Liver (tissue), 9 donors: ENCODE results near the gene NUTM2F. TPM values are rescaled to one million over a fixed set of nuclear protein-coding genes. Genes with fewer than 3 reads are reported as not detected.

Source experiments
- DNase-seq: peaks from one replicate; pipeline ENCODE4 v3.0.0-alpha.2; 2017; ENCODE audit warnings: low spot score
- H3K27ac ChIP-seq, 2 donors: one replicate each; pipeline ENCODE4 v1.7.0; 2013; ENCODE audit warnings: inconsistent platforms in 2 of 2, low read length in 2 of 2, control low read depth in 1 of 2, low read depth in 1 of 2, mild to moderate bottlenecking in 1 of 2
- H3K27me3 ChIP-seq, 4 donors: one replicate each; pipeline versions ENCODE4 v1.6.1 to v1.7.0; 2013; ENCODE audit warnings: low read length in 3 of 4, inconsistent platforms in 1 of 4, mild to moderate bottlenecking in 1 of 4, moderate library complexity in 1 of 4; ENCODE audit not compliant: control insufficient read depth in 4 of 4, insufficient read depth in 4 of 4
- H3K36me3 ChIP-seq, 4 donors: one replicate each; pipeline versions ENCODE4 v1.6.1 to v1.7.0; 2013; ENCODE audit warnings: low read length in 3 of 4, mild to moderate bottlenecking in 3 of 4, low read depth in 1 of 4, moderate library complexity in 1 of 4; ENCODE audit not compliant: control insufficient read depth in 4 of 4, insufficient read depth in 3 of 4
- H3K4me1 ChIP-seq, 4 donors: one replicate each; pipeline versions ENCODE4 v1.6.1 to v1.7.0; 2013; ENCODE audit warnings: low read length in 3 of 4, mild to moderate bottlenecking in 3 of 4, moderate library complexity in 1 of 4; ENCODE audit not compliant: control insufficient read depth in 4 of 4, insufficient read depth in 4 of 4
- H3K4me3 ChIP-seq, 3 donors: one replicate each; pipeline versions ENCODE4 v1.6.1 to v1.7.0; 2013; ENCODE audit warnings: low read length in 3 of 3, control low read depth in 1 of 3, low read depth in 1 of 3, mild to moderate bottlenecking in 1 of 3
- H3K9ac ChIP-seq, 2 donors: one replicate each; pipeline ENCODE4 v1.7.0; 2013; ENCODE audit warnings: low read length in 2 of 2, mild to moderate bottlenecking in 2 of 2, moderate library complexity in 2 of 2, control low read depth in 1 of 2, low read depth in 1 of 2
- H3K9me3 ChIP-seq, 4 donors: one replicate each; pipeline versions ENCODE4 v1.6.1 to v1.7.0; 2013; ENCODE audit warnings: low read length in 3 of 4; ENCODE audit not compliant: control insufficient read depth in 4 of 4
- ATF3 ChIP-seq: IDR thresholded peaks from 2 replicates; pipeline ENCODE4 v1.6.1; 2016; ENCODE audit warnings: antibody characterized with exemption
- GABPA ChIP-seq, 2 donors: IDR thresholded peaks in 1 of 2; conservative IDR thresholded peaks in 1 of 2; 2 replicates each; pipeline ENCODE4 v1.6.1; 2016; ENCODE audit warnings: antibody characterized with exemption in 2 of 2, mild to moderate bottlenecking in 1 of 2, moderate library complexity in 1 of 2
- HNF4A ChIP-seq, 2 donors: conservative IDR thresholded peaks; 2 replicates each; pipeline ENCODE4 v1.6.1; 2016; ENCODE audit warnings: antibody characterized with exemption in 2 of 2, mild to moderate bottlenecking in 2 of 2
- HNF4G ChIP-seq: IDR thresholded peaks from 2 replicates; pipeline ENCODE4 v1.6.1; 2016; ENCODE audit warnings: antibody characterized with exemption
- JUND ChIP-seq, 2 donors: IDR thresholded peaks; 2 replicates each; pipeline ENCODE4 v1.6.1; 2016; ENCODE audit warnings: antibody characterized with exemption in 2 of 2
- NR2F2 ChIP-seq: IDR thresholded peaks from 2 replicates; pipeline ENCODE4 v1.6.1; 2016; ENCODE audit warnings: antibody characterized with exemption
- RAD21 ChIP-seq, 2 donors: IDR thresholded peaks; 2 replicates each; pipeline ENCODE4 v1.6.1; 2016; ENCODE audit warnings: antibody characterized with exemption in 2 of 2, mild to moderate bottlenecking in 2 of 2
- SP1 ChIP-seq: IDR thresholded peaks from 2 replicates; pipeline ENCODE4 v1.6.1; 2018; ENCODE audit warnings: antibody characterized with exemption, mild to moderate bottlenecking
- TAF1 ChIP-seq: conservative IDR thresholded peaks from 2 replicates; pipeline ENCODE4 v1.6.1; 2016; ENCODE audit warnings: antibody characterized with exemption, mild to moderate bottlenecking
- YY1 ChIP-seq: IDR thresholded peaks from 2 replicates; pipeline ENCODE4 v1.6.1; 2016; ENCODE audit warnings: antibody characterized with exemption, mild to moderate bottlenecking
- WGBS: extraction: QIAGEN DNeasy Blood & Tissue Kit; methylation state at CpG from one replicate; pipeline ENCODE4 v1.1.7; 2013; 5-methylcytosine and 5-hydroxymethylcytosine counted together
- polyA plus RNA-seq, 2 donors: library from polyadenylated mRNA; stranded (reverse) in 1 of 2; unstranded in 1 of 2; fragments of 200-250 nt in 1 of 2; fragments of >200 nt in 1 of 2; fragmentation: Nextera tagmentation in 1 of 2; extraction: Ambion mirVana in 1 of 2; gene quantifications; one replicate each; pipeline versions ENCODE4 v1.2.1 to v1.2.3, GENCODE V29; 2013 to 2015
- total RNA-seq, 2 donors: library from RNA; depleted of rRNA; stranded (reverse); fragments of >200 nt; gene quantifications; one replicate each; pipeline ENCODE4 v1.2.3, GENCODE V29; 2014
- TF ChIP-seq, protein P1 (sequence below): IDR thresholded peaks from 2 replicates; pipeline ENCODE4 v1.6.1; 2016; ENCODE audit warnings: antibody characterized with exemption
- TF ChIP-seq, protein P2 (sequence below): IDR thresholded peaks from 2 replicates; pipeline ENCODE4 v1.6.1; 2016; ENCODE audit warnings: antibody characterized with exemption, mild to moderate bottlenecking
- TF ChIP-seq, protein P3 (sequence below): IDR thresholded peaks from 2 replicates; pipeline ENCODE4 v1.6.1; 2016; ENCODE audit warnings: antibody characterized with exemption
- donor health status: healthy.
- donor health status: healthy.
- donor health status: healthy.
- donor health status: healthy.
- donor health status: healthy.

The NUTM2F gene
- total and polyA plus RNA-seq, 4 donors = under 0.01 to 0.01 TPM; not detected in 2

DNA sequence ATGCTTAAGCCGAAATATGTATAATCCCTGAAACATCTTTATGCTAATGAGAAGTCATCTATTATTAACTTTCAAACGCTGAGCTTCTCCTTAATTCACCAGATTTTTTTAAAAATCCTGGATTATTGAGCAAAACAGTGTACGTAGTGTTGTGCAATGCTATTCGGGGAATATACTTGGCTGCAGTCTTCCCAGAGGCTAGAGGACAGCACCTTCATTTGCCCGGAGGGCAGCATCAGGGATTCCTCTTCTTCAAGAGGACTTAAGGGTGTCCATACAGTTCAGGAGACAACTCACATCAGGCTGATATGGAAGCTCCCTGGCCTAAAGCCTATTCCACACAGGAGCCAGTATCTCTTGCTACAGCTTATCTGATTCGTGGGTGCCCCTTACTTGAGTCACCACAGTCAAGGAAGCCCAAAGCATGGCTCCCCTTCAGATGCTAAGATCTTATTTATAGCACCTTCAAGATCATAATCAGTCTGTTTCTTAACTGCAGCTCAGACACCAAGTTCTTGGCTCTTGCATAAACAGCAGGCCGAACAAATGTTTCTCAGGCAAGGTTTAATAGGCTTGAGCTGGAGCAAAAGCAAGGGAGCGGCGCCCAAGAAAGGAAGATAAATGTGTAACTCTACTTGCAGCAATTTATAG lies 29.4 kb downstream of the NUTM2F start:
- TF ChIP-seq GABPA (IDR thresholded peaks at IDR 0.05 in 1 of 2, conservative IDR thresholded peaks at IDR 0.05 in 1 of 2) (no peak), RAD21 (IDR thresholded peaks at IDR 0.05) (no peak), NR2F2 (no peak), ATF3 (no peak), JUND (IDR thresholded peaks at IDR 0.05) (no peak), YY1 (no peak), SP1 (no peak), HNF4G (no peak)
- H3K36me3 ChIP-seq = peaks cover 0 to 3% (median 0%) of the 10 kb centered on the region in 4 donors
- WGBS = 76% methylated on average over 9 of the region's 9 CpGs

GRCh38 chr9:94289691-94290090 lies 38.8 kb downstream of the NUTM2F start:
- Histone ChIP-seq H3K4me1 (no peaks in the 10 kb centered on the region), H3K27ac (no peak overlapping the region), H3K9me3 (no peaks in the 10 kb centered on the region), H3K27me3 (no peaks in the 10 kb centered on the region), H3K9ac (no peak overlapping the region), H3K36me3 (peaks cover 0 to 13% (median 7%) of the 10 kb centered on the region in 4 donors), H3K4me3 (no peak overlapping the region)
- WGBS = 96% methylated on average over 2 of the region's 2 CpGs
- DNase-seq = no peak
- TF ChIP-seq NR2F2 = no peak
- TF ChIP-seq TAF1 = no peak
- TF ChIP-seq ATF3 = no peak
- TF ChIP-seq, protein P1, sequence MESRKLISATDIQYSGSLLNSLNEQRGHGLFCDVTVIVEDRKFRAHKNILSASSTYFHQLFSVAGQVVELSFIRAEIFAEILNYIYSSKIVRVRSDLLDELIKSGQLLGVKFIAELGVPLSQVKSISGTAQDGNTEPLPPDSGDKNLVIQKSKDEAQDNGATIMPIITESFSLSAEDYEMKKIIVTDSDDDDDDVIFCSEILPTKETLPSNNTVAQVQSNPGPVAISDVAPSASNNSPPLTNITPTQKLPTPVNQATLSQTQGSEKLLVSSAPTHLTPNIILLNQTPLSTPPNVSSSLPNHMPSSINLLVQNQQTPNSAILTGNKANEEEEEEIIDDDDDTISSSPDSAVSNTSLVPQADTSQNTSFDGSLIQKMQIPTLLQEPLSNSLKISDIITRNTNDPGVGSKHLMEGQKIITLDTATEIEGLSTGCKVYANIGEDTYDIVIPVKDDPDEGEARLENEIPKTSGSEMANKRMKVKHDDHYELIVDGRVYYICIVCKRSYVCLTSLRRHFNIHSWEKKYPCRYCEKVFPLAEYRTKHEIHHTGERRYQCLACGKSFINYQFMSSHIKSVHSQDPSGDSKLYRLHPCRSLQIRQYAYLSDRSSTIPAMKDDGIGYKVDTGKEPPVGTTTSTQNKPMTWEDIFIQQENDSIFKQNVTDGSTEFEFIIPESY = no peak
- TF ChIP-seq, protein P2, sequence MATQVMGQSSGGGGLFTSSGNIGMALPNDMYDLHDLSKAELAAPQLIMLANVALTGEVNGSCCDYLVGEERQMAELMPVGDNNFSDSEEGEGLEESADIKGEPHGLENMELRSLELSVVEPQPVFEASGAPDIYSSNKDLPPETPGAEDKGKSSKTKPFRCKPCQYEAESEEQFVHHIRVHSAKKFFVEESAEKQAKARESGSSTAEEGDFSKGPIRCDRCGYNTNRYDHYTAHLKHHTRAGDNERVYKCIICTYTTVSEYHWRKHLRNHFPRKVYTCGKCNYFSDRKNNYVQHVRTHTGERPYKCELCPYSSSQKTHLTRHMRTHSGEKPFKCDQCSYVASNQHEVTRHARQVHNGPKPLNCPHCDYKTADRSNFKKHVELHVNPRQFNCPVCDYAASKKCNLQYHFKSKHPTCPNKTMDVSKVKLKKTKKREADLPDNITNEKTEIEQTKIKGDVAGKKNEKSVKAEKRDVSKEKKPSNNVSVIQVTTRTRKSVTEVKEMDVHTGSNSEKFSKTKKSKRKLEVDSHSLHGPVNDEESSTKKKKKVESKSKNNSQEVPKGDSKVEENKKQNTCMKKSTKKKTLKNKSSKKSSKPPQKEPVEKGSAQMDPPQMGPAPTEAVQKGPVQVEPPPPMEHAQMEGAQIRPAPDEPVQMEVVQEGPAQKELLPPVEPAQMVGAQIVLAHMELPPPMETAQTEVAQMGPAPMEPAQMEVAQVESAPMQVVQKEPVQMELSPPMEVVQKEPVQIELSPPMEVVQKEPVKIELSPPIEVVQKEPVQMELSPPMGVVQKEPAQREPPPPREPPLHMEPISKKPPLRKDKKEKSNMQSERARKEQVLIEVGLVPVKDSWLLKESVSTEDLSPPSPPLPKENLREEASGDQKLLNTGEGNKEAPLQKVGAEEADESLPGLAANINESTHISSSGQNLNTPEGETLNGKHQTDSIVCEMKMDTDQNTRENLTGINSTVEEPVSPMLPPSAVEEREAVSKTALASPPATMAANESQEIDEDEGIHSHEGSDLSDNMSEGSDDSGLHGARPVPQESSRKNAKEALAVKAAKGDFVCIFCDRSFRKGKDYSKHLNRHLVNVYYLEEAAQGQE = no peak
- TF ChIP-seq, protein P3, sequence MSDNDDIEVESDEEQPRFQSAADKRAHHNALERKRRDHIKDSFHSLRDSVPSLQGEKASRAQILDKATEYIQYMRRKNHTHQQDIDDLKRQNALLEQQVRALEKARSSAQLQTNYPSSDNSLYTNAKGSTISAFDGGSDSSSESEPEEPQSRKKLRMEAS = no peak
- TF ChIP-seq HNF4A (conservative IDR thresholded peaks at IDR 0.05) = no peak
- no peak for TF ChIP-seq HNF4G

More for the DNA sequence above, 29.4 kb downstream of the NUTM2F start:
- no peaks in the 10 kb centered on the region for H3K27me3 ChIP-seq
- H3K9ac ChIP-seq = no peak overlapping the region
- H3K9me3 ChIP-seq = no peaks in the 10 kb centered on the region
- no peaks in the 10 kb centered on the region for H3K4me1 ChIP-seq
- no peak overlapping the region for H3K4me3 ChIP-seq
- DNase-seq = no peak
- no peak overlapping the region for H3K27ac ChIP-seq
